HL-60 (cell line): ENCODE data around the gene SMIM14.

Source experiments
- CTCF ChIP-seq: IDR thresholded peaks from one replicate; pipeline ENCODE4 v1.5.1; 2011; ENCODE audit warnings: low read length, control low read depth, inconsistent platforms; ENCODE audit not compliant: insufficient read depth
- GABPA ChIP-seq: IDR thresholded peaks from 2 replicates; pipeline ENCODE4 v1.6.1; 2012; ENCODE audit warnings: low read depth
- POLR2AphosphoS5 ChIP-seq: IDR thresholded peaks from 2 replicates; pipeline ENCODE4 v1.6.1; 2012; ENCODE audit warnings: low read depth
- REST ChIP-seq: IDR thresholded peaks from 2 replicates; pipeline ENCODE4 v1.6.1; 2012; ENCODE audit warnings: low read depth; ENCODE audit not compliant: insufficient replicate concordance
- SPI1 ChIP-seq: IDR thresholded peaks from 2 replicates; pipeline ENCODE4 v1.6.1; 2012; ENCODE audit warnings: low read depth, mild to moderate bottlenecking, borderline replicate concordance

- TF ChIP-seq CTCF (no peak), GABPA (no peak), POLR2AphosphoS5 (no peak), REST (no peak), SPI1 (no peak)
Measured at GRCh38 chr4:39539089-39539611, 99.5 kb downstream of the SMIM14 start.
